IMR-90 (cell line): ENCODE data around the gene AMIGO3. TPM values are rescaled to one million over a fixed set of nuclear protein-coding genes. Genes with fewer than 3 reads are reported as not detected.
A peak's percentile ranks its signal among the peaks of the same experiment; 100 is the strongest.

Experiments
- ATAC-seq: fragments of 200-7000 bp; cut with Tn5 transposase; 2 replicates; pipeline ENCODE4 v1.9.1; 2020; ENCODE audit warnings: low read depth, mild to moderate bottlenecking, moderate library complexity
- Bru-seq: library from RNA; stranded (reverse); fragments of 400-500 nt; gene quantifications from one replicate; lab custom pipeline; 2021; lab: Mats Ljungman, UMichigan
- BruChase-seq, 2 experiments: library from RNA; stranded (reverse); fragments of 400-500 nt; gene quantifications; one replicate each; lab custom pipeline; 2021; lab: Mats Ljungman, UMichigan
- BruUV-seq: library from RNA; stranded (reverse); fragments of 400-500 nt; replicated peaks from 2 replicates; lab custom pipeline; 2021; lab: Mats Ljungman, UMichigan
- CTCF ChIA-PET: fragments of 300-600 bp; formaldehyde crosslinking; extraction: SDS; loops from one replicate; lab custom pipeline; 2021; ENCODE audit warnings: antibody characterized with exemption; lab: Yijun Ruan, JAX
- POLR2A ChIA-PET: fragments of 300-600 bp; sonication (Branson Sonifier 250); formaldehyde crosslinking; loops from one replicate; lab custom pipeline; 2022; ENCODE audit warnings: antibody characterized with exemption; ENCODE audit not compliant: unreplicated experiment; lab: Charles Lee
- DNase-seq: peaks from one replicate; pipeline ENCODE4 v3.0.0; 2013
- H2AFZ ChIP-seq: replicated peaks from 2 replicates; pipeline ENCODE3; 2013; ENCODE audit warnings: low read length, mild to moderate bottlenecking; ENCODE audit not compliant: poor library complexity
- H2AK5ac ChIP-seq: 2 replicates; pipeline ENCODE4 v1.6.1; 2013; ENCODE audit warnings: low read depth, low read length, inconsistent platforms
- H2AK9ac ChIP-seq: replicated peaks from 2 replicates; pipeline ENCODE3; 2013; ENCODE audit warnings: mild to moderate bottlenecking, low read depth, low read length, moderate library complexity; ENCODE audit not compliant: poor library complexity
- H2BK120ac ChIP-seq: 2 replicates; pipeline ENCODE4 v1.6.1; 2013; ENCODE audit warnings: low read depth, low read length, inconsistent platforms
- H2BK15ac ChIP-seq: 3 replicates; pipeline ENCODE4 v1.6.1; 2013; ENCODE audit warnings: low read depth, low read length, inconsistent platforms
- H2BK20ac ChIP-seq: 2 replicates; pipeline ENCODE4 v1.6.1; 2013; ENCODE audit warnings: low read depth, mild to moderate bottlenecking, inconsistent platforms, low read length, moderate library complexity
- H2BK5ac ChIP-seq: 2 replicates; pipeline ENCODE4 v1.6.1; 2013; ENCODE audit warnings: mild to moderate bottlenecking, low read depth, low read length, inconsistent platforms; ENCODE audit not compliant: poor library complexity, severe bottlenecking
- H3K14ac ChIP-seq: replicated peaks from 2 replicates; pipeline ENCODE4 v1.6.1; 2013; ENCODE audit warnings: low read depth, low read length, inconsistent platforms
- H3K18ac ChIP-seq: 2 replicates; pipeline ENCODE4 v1.6.1; 2013; ENCODE audit warnings: low read depth, low read length, control low read depth
- H3K23ac ChIP-seq: 2 replicates; pipeline ENCODE4 v1.6.1; 2013; ENCODE audit warnings: low read depth, low read length, inconsistent platforms
- H3K27ac ChIP-seq: 2 replicates; pipeline ENCODE4 v1.5.1; 2013; ENCODE audit warnings: mild to moderate bottlenecking, control low read depth, low read length; ENCODE audit not compliant: insufficient read depth
- H3K27me3 ChIP-seq: 2 replicates; pipeline ENCODE4 v1.6.1; 2013; ENCODE audit warnings: low read length; ENCODE audit not compliant: control insufficient read depth, insufficient read depth
- H3K36me3 ChIP-seq: 2 replicates; pipeline ENCODE4 v1.6.1; 2013; ENCODE audit warnings: low read length, mixed read lengths; ENCODE audit not compliant: control insufficient read depth, insufficient read depth
- H3K4ac ChIP-seq: 2 replicates; pipeline ENCODE4 v1.6.1; 2013; ENCODE audit warnings: low read depth, low read length, inconsistent platforms
- H3K4me1 ChIP-seq: 2 replicates; pipeline ENCODE4 v1.6.1; 2013; ENCODE audit warnings: low read length, mixed read lengths; ENCODE audit not compliant: control insufficient read depth, insufficient read depth
- H3K4me2 ChIP-seq: 2 replicates; pipeline ENCODE4 v1.6.1; 2013; ENCODE audit warnings: low read depth, mild to moderate bottlenecking, control low read depth, low read length, moderate library complexity
- H3K4me3 ChIP-seq: 2 replicates; pipeline ENCODE4 v1.5.1; 2013; ENCODE audit warnings: low read depth, mild to moderate bottlenecking, control low read depth, low read length, moderate library complexity; ENCODE audit not compliant: insufficient read depth
- H3K56ac ChIP-seq: 2 replicates; pipeline ENCODE4 v1.6.1; 2013; ENCODE audit warnings: low read length, inconsistent platforms; ENCODE audit not compliant: insufficient read depth; ENCODE audit errors: extremely low read depth
- H3K79me1 ChIP-seq, 2 experiments: 2 replicates each; pipeline ENCODE4 v1.6.1; 2013; ENCODE audit warnings: low read length in 2 of 2, inconsistent platforms in 1 of 2, low read depth in 1 of 2
- H3K9ac ChIP-seq: 2 replicates; pipeline ENCODE4 v1.6.1; 2013; ENCODE audit warnings: low read depth, low read length, control low read depth
- H3K9me1 ChIP-seq: 2 replicates; pipeline ENCODE4 v1.6.1; 2013; ENCODE audit warnings: low read length, inconsistent platforms; ENCODE audit not compliant: insufficient read depth
- H3K9me3 ChIP-seq: 2 replicates; pipeline ENCODE4 v1.6.1; 2013; ENCODE audit warnings: low read length; ENCODE audit not compliant: control insufficient read depth, insufficient read depth
- H4K20me1 ChIP-seq: 2 replicates; pipeline ENCODE4 v1.6.1; 2013; ENCODE audit warnings: low read length, inconsistent platforms; ENCODE audit not compliant: insufficient read depth
- H4K5ac ChIP-seq: 2 replicates; pipeline ENCODE4 v1.6.1; 2013; ENCODE audit warnings: mild to moderate bottlenecking, low read depth, low read length, control low read depth
- H4K8ac ChIP-seq, 2 experiments: 2 replicates each; pipeline ENCODE4 v1.6.1; 2013; ENCODE audit warnings: low read depth in 2 of 2, low read length in 2 of 2, control low read depth in 1 of 2, inconsistent platforms in 1 of 2
- H4K91ac ChIP-seq: 2 replicates; pipeline ENCODE4 v1.6.1; 2013; ENCODE audit warnings: low read depth, low read length, inconsistent platforms; ENCODE audit not compliant: insufficient read depth
- CEBPB ChIP-seq: IDR thresholded peaks from 2 replicates; pipeline ENCODE4 v1.6.1; 2012; ENCODE audit warnings: low read depth, low read length, improper control_type of control experiment
- CHD1 ChIP-seq: IDR thresholded peaks from 2 replicates; pipeline ENCODE4 v1.6.1; 2012; ENCODE audit warnings: low read depth, low read length, improper control_type of control experiment
- FOS ChIP-seq: fragments of 150-350 bp; IDR thresholded peaks from 2 replicates; pipeline ENCODE4 v1.6.1; 2016; ENCODE audit warnings: low read depth, low read length
- MAFK ChIP-seq: IDR thresholded peaks from 2 replicates; pipeline ENCODE4 v1.6.1; 2012; ENCODE audit warnings: low read depth, low read length, improper control_type of control experiment
- NFE2L2 ChIP-seq: fragments of 150-350 bp; IDR thresholded peaks from 2 replicates; pipeline ENCODE4 v1.6.1; 2016; ENCODE audit warnings: low read depth, mild to moderate bottlenecking, low read length
- POLR2A ChIP-seq: IDR thresholded peaks from 2 replicates; pipeline ENCODE4 v1.6.1; 2012; ENCODE audit warnings: mild to moderate bottlenecking, low read depth, low read length
- RAD21 ChIP-seq: IDR thresholded peaks from 2 replicates; pipeline ENCODE4 v1.6.1; 2012; ENCODE audit warnings: low read length, improper control_type of control experiment
- RFX5 ChIP-seq: IDR thresholded peaks from 2 replicates; pipeline ENCODE4 v1.8.0; 2012; ENCODE audit warnings: low read depth, mild to moderate bottlenecking, low read length, moderate library complexity
- SMC3 ChIP-seq: fragments of 150-350 bp; IDR thresholded peaks from 2 replicates; pipeline ENCODE4 v1.6.1; 2016; ENCODE audit warnings: low read depth, mild to moderate bottlenecking, antibody characterized with exemption, low read length, moderate library complexity
- WGBS, 2 experiments: methylation state at CpG; one replicate each; pipeline versions ENCODE4 v1.1.5 to v1.1.7; 2013; ENCODE audit warnings: missing lambda C conversion rate in 2 of 2; ENCODE audit not compliant: insufficient read length in 1 of 2; ENCODE audit errors: extremely low coverage in 2 of 2; 5-methylcytosine and 5-hydroxymethylcytosine counted together
- dilution Hi-C: fragments of 300-500 bp; cut with HindIII; formaldehyde crosslinking; loops from one replicate; pipeline ENCODE4 v1.14.3; 2018; ENCODE audit warnings: low sequenced_read_pairs; ENCODE audit not compliant: unreplicated experiment
- in situ Hi-C: fragments of 300-500 bp; cut with MboI; formaldehyde crosslinking; loops from 3 replicates; pipeline ENCODE4 v1.14.3; 2019; ENCODE audit warnings: low sequenced_read_pairs, inconsistent platforms, mixed read lengths
- intact Hi-C: fragments of 100-400 bp; cut with micrococcal nuclease; formaldehyde crosslinking; loops from 2 replicates; pipeline ENCODE4 v1.10.0; 2022
- long read RNA-seq: library from polyadenylated mRNA; unstranded; transcript quantifications from one replicate; pipeline ENCODE4 v2.0.0, GENCODE V29; 2021; ENCODE audit not compliant: unreplicated experiment
- polyA plus RNA-seq, 3 experiments: library from polyadenylated mRNA; depleted of rRNA; stranded (reverse); fragments of >200 nt; gene quantifications; 2 replicates each; pipeline ENCODE4 v1.2.3, GENCODE V29; 2012; ENCODE audit warnings: low replicate concordance in 1 of 3
- total RNA-seq: library from RNA; depleted of rRNA; stranded (reverse); fragments of >200 nt; gene quantifications from 2 replicates; pipeline ENCODE4 v1.2.3, GENCODE V29; 2012; rRNA removed
- TF ChIP-seq, protein P1 (sequence below): fragments of 150-350 bp; IDR thresholded peaks from 2 replicates; pipeline ENCODE4 v1.6.1; 2016; ENCODE audit warnings: low read depth, mild to moderate bottlenecking, low read length, moderate library complexity, borderline replicate concordance
- TF ChIP-seq, protein P2 (sequence below): conservative IDR thresholded peaks from 2 replicates; pipeline ENCODE4 v1.5.1; 2012; ENCODE audit warnings: mild to moderate bottlenecking, low read depth, low read length, improper control_type of control experiment

Gene AMIGO3
- total RNA-seq (not detected in 2 replicates), polyA plus RNA-seq (2012; rRNA removed) (1.5 and 2.7 TPM in 2 replicates), Bru-seq, nascent RNA (not detected), BruChase-seq, experiment 1, labeled RNA remaining after a 6-hour chase (percentile 14 among the genes with signal in this experiment), BruChase-seq, experiment 2, labeled RNA remaining after a 2-hour chase (percentile 36 among the genes with signal in this experiment)
- polyA plus RNA-seq (2012; cell fraction: cytosol; rRNA removed): 1.5 TPM in 1 of 2 replicates, not detected in the other
- 4.6 and 28.0 TPM in 2 replicates for polyA plus RNA-seq (2012; cell fraction: nucleus; rRNA removed; ENCODE audit: low replicate concordance)
- long read RNA-seq, partial matches to known transcripts: 0 of 1 reads
- long read RNA-seq, other reads (novel, unspliced or antisense): 0 of 1 reads

GRCh38 chr3:49719214-49719884 lies at the start of gene AMIGO3:
Gene AMIGO3 (minus strand): TSS chr3:49719684. CDS start chr3:49719465, 219 bp downstream.
- Histone ChIP-seq H3K14ac (peak within 1 kb of the TSS; percentile 38; the same call in 1 of the 2 replicates), H2AFZ (peak within 1 kb of the TSS; percentile 95), H3K4me1 (peaks cover 13% of the 10 kb centered on the region), H3K23ac (peak within 1 kb of the TSS; percentile 49), H3K56ac (no peak within 1 kb of the TSS), H4K8ac (peak within 1 kb of the TSS in 1 of 2 experiments; percentile 43; a peak in 1 of 4 replicates), H3K27ac (no peak within 1 kb of the TSS; the same call in 1 of the 2 replicates), H2BK5ac (no peak within 1 kb of the TSS), H2BK120ac (no peak within 1 kb of the TSS), H4K91ac (no peak within 1 kb of the TSS), H4K5ac (0 out of 2 replicates have a peak within 1 kb of the TSS, but pooled peaks have one; percentile 33), H3K79me1 (peaks cover 15 to 38% of the 10 kb centered on the region in 2 experiments; a peak in 3 of 4 replicates), H3K9me1 (peaks cover 5% of the 10 kb centered on the region; the same call in 1 of the 2 replicates), H2BK20ac (no peak within 1 kb of the TSS), H4K20me1 (peaks cover 31% of the 10 kb centered on the region), H3K36me3 (peaks cover 30% of the 10 kb centered on the region), H3K18ac (no peak within 1 kb of the TSS), H2AK9ac (peak within 1 kb of the TSS; percentile 91), H3K4ac (peak within 1 kb of the TSS; percentile 31), H2AK5ac (peak within 1 kb of the TSS; percentile 46; the same call in 1 of the 2 replicates), H3K9ac (peak within 1 kb of the TSS; percentile 65; the same call in 1 of the 2 replicates), H3K4me3 (peak within 1 kb of the TSS; percentile 69), H2BK15ac (no peak within 1 kb of the TSS), H3K9me3 (no peaks in the 10 kb centered on the region), H3K27me3 (no peaks in the 10 kb centered on the region), H3K4me2 (peak within 1 kb of the TSS; percentile 98)
- in situ Hi-C loops (no loop called here), dilution Hi-C loops (no loop called here), intact Hi-C loops (loop anchor here (1.0 kb wide), 1 partner anchor 120 kb away; no protein-coding TSS in a partner anchor)
- no TSS peak for BruUV-seq
- ChIA-PET CTCF (interaction anchor here (1.0 to 3.3 kb wide), 3 partner anchors 120 to 186 kb away, joined by 3 to 9 read pairs (median 3); no protein-coding TSS in a partner anchor), POLR2A (interaction anchor here (0.6 to 0.8 kb wide), 2 partner anchors 42 to 117 kb away, joined by 4 to 5 read pairs; no protein-coding TSS in a partner anchor)
- ATAC-seq (peak; percentile 75), DNase-seq (peak; percentile 86)
- 3% methylated on average over 25 of the region's 50 CpGs; no CpG with 5 or more reads in 1 of the 2 experiments for WGBS, 2 experiments
- TF ChIP-seq POLR2A: peak; percentile 53; the same call in 1 of the 2 replicates
- TF ChIP-seq SMC3: 0 out of 2 replicates have a peak, but pooled peaks have one; percentile 17
- TF ChIP-seq, protein P1, sequence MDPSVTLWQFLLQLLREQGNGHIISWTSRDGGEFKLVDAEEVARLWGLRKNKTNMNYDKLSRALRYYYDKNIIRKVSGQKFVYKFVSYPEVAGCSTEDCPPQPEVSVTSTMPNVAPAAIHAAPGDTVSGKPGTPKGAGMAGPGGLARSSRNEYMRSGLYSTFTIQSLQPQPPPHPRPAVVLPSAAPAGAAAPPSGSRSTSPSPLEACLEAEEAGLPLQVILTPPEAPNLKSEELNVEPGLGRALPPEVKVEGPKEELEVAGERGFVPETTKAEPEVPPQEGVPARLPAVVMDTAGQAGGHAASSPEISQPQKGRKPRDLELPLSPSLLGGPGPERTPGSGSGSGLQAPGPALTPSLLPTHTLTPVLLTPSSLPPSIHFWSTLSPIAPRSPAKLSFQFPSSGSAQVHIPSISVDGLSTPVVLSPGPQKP: no peak
- no peak for TF ChIP-seq RFX5
- TF ChIP-seq CHD1: no peak
- no peak for TF ChIP-seq CEBPB
- no peak for TF ChIP-seq FOS
- no peak for TF ChIP-seq NFE2L2
- no peak for TF ChIP-seq MAFK
- TF ChIP-seq RAD21: peak; percentile 38
- TF ChIP-seq, protein P2, sequence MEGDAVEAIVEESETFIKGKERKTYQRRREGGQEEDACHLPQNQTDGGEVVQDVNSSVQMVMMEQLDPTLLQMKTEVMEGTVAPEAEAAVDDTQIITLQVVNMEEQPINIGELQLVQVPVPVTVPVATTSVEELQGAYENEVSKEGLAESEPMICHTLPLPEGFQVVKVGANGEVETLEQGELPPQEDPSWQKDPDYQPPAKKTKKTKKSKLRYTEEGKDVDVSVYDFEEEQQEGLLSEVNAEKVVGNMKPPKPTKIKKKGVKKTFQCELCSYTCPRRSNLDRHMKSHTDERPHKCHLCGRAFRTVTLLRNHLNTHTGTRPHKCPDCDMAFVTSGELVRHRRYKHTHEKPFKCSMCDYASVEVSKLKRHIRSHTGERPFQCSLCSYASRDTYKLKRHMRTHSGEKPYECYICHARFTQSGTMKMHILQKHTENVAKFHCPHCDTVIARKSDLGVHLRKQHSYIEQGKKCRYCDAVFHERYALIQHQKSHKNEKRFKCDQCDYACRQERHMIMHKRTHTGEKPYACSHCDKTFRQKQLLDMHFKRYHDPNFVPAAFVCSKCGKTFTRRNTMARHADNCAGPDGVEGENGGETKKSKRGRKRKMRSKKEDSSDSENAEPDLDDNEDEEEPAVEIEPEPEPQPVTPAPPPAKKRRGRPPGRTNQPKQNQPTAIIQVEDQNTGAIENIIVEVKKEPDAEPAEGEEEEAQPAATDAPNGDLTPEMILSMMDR: peak; percentile 39
